COLO829 (cell line): ENCODE data around the gene FHIT.
"Not testable (repeated sequence)": the region's sequence is repeated elsewhere in the genome, so short reads cannot be mapped to it uniquely, and the experiment has no call there.

Experiments used
- DNase-seq: peaks from one replicate; pipeline ENCODE4 v3.0.0; 2012; ENCODE audit warnings: low spot score

FHIT gene

DNA sequence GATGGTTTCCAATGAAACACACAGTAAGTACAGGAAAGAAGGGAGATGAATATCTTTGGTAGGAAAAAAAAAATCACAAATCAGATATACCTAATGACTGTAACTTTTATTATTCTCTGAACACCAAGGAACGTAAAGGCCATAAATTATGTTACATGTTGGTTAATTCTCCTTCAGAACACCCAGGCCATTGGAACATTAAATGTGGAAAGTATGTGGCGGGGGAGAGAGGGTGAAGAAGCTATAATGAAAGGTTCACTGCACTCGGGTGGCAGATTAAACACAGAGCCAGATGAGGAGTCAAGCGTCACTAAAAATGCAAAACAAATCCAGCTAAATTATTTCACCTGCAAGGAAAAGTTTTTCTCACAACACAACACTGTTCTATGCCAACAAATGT lies 193.8 kb downstream of the FHIT start:
- DNase-seq: no peak

GRCh38 chr3:61055447-61055846 lies 195.8 kb downstream of the FHIT start:
- no peak for DNase-seq

GRCh38 chr3:61053781-61054496 lies 197.3 kb downstream of the FHIT start:
- no peak for DNase-seq

GRCh38 chr3:61052851-61053250 lies 198.4 kb downstream of the FHIT start:
- DNase-seq: no peak

DNA sequence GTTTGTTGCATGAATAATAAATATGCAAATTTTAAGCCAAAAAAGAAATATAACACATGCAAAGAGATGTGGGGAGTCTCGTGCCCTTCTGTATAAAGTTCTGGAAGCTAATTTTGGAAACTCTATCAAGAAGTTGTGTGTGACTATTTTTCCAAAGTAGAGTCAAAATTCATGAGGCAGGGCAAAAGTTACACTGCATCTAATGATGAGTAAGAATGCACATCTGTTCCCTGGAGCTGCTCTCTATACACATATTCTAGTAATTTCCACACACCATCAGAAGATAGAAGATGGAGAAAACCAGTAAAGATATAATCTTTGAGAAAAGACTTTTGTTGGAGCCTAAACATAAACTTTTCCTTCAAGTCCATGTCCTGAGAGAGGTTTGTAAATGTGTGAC lies 199.6 kb downstream of the FHIT start:
- DNase-seq: no peak

- not testable (repeated sequence) for DNase-seq
Measured at GRCh38 chr3:61045169-61045568, 206.1 kb downstream of the FHIT start.

DNA sequence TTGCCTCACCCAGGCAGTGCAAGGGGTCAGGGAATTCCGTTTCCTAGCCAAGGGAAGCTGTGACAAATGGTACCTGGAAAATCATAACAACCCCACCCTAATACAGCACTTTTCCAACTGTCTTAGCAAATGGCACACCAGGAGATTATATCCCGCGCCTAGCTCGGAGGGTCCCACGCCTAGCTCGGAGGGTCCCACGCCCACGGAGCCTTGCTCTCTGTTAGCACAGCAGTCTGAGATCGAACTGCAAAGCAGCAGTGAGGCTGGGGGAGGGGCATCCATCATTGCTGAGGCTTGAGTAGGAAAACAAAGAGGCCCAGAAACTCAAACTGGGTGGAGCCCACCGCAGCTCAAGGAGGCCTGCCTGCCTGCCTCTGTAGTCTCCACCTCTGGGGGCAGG lies 208.1 kb downstream of the FHIT start:
- no peak for DNase-seq

- no peak for DNase-seq
Measured at GRCh38 chr3:61040618-61041017, 210.6 kb downstream of the FHIT start.

DNA sequence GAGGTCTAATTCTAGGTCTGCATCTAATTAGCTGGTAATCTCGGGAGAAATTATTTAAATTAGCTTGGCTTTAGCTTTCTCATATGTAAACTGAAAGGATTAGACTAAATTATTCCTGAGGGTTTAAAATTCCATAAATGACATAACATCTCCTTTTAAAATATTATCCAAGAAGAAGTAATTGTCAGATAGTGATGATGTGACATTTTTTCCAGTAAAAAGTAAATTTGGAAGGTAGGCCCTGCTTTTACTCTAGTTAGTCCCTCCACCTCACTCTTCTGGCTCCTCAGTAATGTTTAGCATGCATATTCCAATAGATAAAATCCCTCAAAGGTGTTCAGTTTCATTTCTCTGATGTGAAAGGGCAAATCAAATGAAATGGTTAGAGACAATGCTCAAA lies 215.7 kb downstream of the FHIT start:
- no peak for DNase-seq

- no peak for DNase-seq
Measured at GRCh38 chr3:61032991-61033390, 218.3 kb downstream of the FHIT start.

DNA sequence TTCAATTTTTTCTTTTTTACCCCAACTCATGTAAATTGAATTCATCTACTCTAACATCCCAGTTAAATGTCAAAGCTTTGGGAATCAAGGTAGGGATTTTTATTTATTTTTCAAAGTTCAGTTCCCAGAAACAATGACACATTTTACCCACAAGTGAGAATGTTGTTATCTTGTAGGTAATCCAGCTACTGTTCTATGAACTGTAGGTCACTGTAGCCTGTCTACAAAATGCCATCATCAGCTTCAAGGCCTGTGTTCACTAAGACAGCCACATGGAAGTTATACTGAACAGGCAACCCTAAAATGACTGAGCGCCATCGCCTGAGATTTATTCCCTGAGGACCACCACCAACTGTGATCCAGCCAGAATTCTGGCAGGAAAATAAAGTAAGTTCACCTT lies 219.7 kb downstream of the FHIT start:
- DNase-seq: no peak

DNA sequence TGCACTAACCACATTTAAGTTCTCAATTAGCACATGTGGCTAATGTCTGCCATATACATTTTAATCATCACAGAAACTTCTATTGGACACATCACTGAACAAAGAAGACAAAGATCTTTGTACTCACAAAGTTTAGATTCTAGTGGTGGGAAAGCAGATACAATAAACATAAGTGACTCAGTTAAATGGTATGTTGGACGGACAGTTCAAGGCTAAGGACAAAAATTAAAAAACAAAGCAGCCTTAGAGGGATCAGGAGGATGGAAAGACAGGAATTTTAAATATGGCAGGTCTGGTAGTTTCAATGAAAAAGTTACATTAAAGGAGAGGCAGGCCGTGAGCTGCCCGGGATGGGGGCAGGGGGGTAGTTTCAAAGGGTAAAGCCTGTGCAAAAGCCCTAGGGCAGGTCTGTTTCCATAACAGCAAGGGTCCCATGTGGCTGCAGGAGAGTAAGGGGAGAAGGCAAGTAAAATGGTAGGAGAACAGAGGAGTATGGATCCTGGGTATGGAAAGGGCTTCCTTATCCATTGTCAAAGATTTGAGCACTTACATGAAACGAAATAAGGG lies 220.7 kb downstream of the FHIT start:
- DNase-seq: peak; percentile 75

DNA sequence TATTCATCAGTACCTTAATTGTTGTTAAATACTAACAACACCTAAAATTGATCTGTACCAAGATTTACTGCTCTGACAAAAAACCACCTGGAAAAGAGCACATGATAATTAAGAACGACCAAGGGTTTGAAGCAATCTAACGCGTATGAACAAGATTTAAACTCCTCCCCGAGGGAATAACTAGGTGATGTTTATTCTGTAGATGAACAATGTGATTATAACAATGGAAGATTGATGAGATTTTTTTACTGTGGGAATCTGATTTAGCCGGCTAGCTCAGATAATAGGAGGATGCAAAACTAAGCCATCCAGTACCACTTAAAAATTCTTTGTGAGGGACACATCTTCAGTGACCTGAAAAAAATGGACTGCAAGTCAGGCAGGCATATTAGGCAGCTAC lies 222.1 kb downstream of the FHIT start:
- no peak for DNase-seq

DNA sequence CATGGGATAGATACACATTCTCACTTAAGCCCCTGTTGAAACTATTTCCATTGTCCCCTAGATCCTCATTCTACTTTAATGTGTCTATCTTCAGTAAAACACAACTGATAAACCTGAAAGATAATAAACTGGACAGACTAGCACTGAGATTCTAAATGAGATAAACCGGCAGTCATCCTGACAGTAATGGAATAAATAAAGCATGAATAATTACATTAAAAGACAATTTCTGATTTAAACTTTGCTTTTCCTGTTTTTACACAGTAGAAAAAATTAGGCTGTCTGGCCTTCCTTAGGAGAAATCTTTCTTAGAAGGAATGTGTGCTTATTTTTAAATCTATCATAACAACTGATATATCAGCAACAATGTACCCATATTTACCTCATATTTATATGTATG lies 232.4 kb downstream of the FHIT start:
- no peak for DNase-seq

DNA sequence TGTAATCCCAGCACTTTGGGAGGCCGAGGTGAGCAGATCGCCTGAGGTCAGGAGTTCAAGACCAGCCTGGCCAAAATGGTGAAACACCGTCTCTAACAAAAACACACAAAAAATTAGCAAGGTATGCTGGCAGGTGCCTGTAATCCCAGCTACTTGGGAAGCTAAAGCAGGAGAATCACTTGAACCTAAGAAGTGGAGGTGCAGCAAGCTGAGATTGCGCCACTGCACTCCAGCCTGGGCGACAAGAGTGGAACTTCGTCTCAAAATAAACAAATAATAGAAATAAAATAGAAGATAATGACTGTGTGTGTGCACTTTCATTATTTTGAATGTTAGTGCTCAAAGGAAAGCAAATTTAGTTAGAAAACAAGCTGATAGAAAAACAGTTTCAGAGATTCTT lies 234.2 kb downstream of the FHIT start:
- not testable (repeated sequence) for DNase-seq

DNA sequence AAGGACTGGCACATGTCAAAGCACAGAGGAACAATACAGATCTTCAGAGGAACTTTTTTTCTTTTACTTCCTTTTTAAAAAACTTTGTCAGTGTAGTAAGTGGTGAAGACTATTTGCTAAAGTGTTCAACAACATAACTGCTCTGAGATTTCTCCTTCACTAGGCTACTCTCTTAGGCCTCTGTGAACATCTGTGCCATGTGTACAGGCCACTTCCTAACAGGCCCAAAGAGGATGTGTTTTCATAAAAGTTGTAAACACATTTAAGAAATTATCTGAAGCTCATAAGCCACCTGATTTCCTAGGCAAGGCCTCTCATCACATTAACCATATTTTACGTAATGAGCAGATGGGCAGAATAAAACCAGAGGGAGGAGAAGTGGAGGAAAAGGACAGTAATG lies 235.4 kb downstream of the FHIT start:
- no peak for DNase-seq

DNA sequence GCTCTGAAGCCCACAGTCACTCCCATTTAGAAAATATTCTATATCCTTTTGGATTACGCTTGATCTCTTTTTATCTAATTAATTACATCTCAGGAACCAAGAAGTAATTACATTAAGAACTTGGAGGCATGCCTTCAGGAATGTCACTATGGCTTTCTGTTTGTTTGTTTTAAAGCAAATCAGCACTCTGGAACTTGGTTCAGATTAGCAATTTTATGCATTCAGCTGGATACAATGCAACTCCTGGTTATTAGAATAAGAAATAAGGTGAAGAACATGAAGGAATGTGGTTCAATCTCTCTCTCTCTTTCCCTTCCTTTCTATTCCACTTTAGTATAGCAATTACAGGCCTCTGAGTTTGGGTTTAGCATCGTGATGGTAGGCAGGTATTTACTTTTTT lies 235.8 kb downstream of the FHIT start:
- DNase-seq: no peak

- DNase-seq: no peak
Measured at GRCh38 chr3:61008998-61009380, 242.3 kb downstream of the FHIT start.

GRCh38 chr3:61008153-61008997 lies 242.9 kb downstream of the FHIT start:
- no peak for DNase-seq

- no peak for DNase-seq
Measured at GRCh38 chr3:61005591-61005990, 245.7 kb downstream of the FHIT start.

DNA sequence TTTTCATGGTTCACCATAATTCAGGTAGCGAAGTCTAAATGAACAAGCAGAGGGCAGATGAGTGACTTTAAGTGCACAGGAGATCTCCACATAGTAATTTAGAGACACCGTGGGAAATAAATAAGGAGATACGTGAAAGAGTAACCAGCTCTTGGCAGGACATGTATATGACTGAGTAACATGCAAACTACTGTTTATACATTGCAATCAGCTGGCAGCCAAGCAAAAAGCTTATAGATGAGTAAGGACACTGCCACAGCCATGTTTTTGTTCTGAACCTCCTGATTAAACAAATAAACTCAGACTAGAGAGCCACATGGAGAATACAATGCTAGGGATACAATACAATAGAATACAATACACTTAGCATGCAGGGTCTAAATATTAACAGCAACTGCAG lies 252.4 kb downstream of the FHIT start:
- DNase-seq: no peak

DNA sequence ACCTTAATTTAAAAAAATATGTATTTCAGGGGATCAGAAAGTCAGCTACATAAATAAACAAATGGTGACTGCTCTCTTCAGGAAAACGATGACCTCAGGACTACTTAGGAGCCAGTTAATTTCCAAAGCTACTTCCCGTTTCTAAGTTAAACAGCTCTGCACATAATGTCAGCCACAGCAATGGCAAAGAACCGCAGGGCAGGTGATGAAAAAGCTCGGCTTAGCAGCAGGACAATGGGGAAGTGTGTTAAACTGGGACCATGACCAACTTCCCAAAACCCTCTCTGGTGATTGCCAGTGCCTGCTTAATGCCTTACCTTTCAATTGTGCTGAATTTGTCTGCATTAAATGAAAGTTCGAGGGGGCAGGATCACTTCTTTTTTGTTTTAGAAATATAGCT lies 258.9 kb downstream of the FHIT start:
- DNase-seq: no peak

DNA sequence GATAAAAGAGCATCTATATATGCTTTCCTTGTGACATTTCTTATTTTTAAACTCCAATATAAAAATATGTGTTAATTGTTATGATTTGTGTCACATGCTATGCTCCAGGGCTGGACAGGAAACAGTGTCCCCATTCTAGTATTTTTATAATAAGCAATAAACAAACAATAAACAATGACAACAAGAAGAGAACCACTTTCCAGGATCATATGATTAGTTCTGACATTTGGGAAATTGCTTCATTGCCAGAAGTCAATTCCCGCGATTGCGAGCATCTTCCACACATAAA lies 260.9 kb downstream of the FHIT start:
- DNase-seq: peak; percentile 27
